Measurements from ENCODE around the gene FBXO38.

DNA sequence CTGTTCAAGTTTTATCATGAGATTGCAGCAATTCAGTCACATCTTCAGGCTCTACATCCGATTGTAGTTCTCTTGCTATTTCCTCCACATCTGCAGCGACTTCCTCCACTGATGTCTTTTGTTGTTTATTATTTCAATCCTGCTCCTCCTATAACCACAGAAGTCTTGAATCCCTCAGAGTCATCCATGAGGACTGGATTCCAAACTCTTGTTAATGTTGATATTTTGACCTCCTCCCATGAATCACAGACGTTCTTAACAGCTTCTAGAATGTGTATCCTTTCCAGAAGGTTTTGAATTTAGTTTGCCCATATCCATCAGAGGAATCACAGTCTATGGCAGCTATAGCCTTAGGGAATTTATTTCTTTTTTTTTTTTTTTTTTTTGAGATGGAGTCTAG lies 3.6 kb downstream of the FBXO38 start:
- TF ChIP-seq, protein P1, sequence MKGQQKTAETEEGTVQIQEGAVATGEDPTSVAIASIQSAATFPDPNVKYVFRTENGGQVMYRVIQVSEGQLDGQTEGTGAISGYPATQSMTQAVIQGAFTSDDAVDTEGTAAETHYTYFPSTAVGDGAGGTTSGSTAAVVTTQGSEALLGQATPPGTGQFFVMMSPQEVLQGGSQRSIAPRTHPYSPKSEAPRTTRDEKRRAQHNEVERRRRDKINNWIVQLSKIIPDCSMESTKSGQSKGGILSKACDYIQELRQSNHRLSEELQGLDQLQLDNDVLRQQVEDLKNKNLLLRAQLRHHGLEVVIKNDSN (IDR thresholded peaks at IDR 0.05; ENCODE audit: borderline replicate concordance, low read depth), result no peak
- TF ChIP-seq NFIC (IDR thresholded peaks at IDR 0.05; ENCODE audit: borderline replicate concordance) (no peak), GABPA (IDR thresholded peaks at IDR 0.05; ENCODE audit: low read depth) (no peak), EP300 (IDR thresholded peaks at IDR 0.05; ENCODE audit: borderline replicate concordance in 1 of 2, low read depth in 1 of 2, low read length in 1 of 2) (no peak), TEAD4 (IDR thresholded peaks at IDR 0.05; ENCODE audit: borderline replicate concordance, insufficient read depth) (no peak), MXI1 (IDR thresholded peaks at IDR 0.05; ENCODE audit: low read depth, low read length) (no peak), RFX5 (IDR thresholded peaks at IDR 0.05; ENCODE audit: low read length) (no peak)
- TF ChIP-seq, protein P2, sequence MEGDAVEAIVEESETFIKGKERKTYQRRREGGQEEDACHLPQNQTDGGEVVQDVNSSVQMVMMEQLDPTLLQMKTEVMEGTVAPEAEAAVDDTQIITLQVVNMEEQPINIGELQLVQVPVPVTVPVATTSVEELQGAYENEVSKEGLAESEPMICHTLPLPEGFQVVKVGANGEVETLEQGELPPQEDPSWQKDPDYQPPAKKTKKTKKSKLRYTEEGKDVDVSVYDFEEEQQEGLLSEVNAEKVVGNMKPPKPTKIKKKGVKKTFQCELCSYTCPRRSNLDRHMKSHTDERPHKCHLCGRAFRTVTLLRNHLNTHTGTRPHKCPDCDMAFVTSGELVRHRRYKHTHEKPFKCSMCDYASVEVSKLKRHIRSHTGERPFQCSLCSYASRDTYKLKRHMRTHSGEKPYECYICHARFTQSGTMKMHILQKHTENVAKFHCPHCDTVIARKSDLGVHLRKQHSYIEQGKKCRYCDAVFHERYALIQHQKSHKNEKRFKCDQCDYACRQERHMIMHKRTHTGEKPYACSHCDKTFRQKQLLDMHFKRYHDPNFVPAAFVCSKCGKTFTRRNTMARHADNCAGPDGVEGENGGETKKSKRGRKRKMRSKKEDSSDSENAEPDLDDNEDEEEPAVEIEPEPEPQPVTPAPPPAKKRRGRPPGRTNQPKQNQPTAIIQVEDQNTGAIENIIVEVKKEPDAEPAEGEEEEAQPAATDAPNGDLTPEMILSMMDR (IDR thresholded peaks at IDR 0.05), result no peak
